COLO668 (cell line): Measurements from ENCODE around the gene TTC9C.
"Not testable (repeated sequence)": the region's sequence is repeated elsewhere in the genome, so short reads cannot be mapped to it uniquely, and the experiment has no call there.

Experiments used
- DNase-seq: peaks from one replicate; lab custom pipeline; 2025; ENCODE audit not compliant: unreplicated experiment; lab: John Stamatoyannopoulos, UW

The TTC9C gene

GRCh38 chr11:62709247-62710000 lies 18.9 kb upstream of the TTC9C start:
- DNase-seq: peak; percentile 97

GRCh38 chr11:62710001-62710345 lies 18.3 kb upstream of the TTC9C start:
- peak; percentile 37 for DNase-seq

GRCh38 chr11:62712276-62712812 lies 15.9 kb upstream of the TTC9C start:
- DNase-seq: no peak

GRCh38 chr11:62712861-62713260 lies 15.4 kb upstream of the TTC9C start:
- no peak for DNase-seq

- no peak for DNase-seq
Observed at GRCh38 chr11:62713343-62713742, 14.9 kb upstream of the TTC9C start.

- no peak for DNase-seq
Observed at GRCh38 chr11:62715150-62716130, 12.8 kb upstream of the TTC9C start.

GRCh38 chr11:62716206-62716605 lies 12.1 kb upstream of the TTC9C start:
- DNase-seq: no peak

GRCh38 chr11:62716816-62717215 lies 11.5 kb upstream of the TTC9C start:
- DNase-seq: no peak

GRCh38 chr11:62719302-62719978 lies 8.8 kb upstream of the TTC9C start:
- DNase-seq: no peak

- DNase-seq: no peak
Observed at GRCh38 chr11:62721994-62722393, 6.3 kb upstream of the TTC9C start.

GRCh38 chr11:62724171-62724570 lies 4.1 kb upstream of the TTC9C start:
- DNase-seq: no peak

- DNase-seq: no peak
Observed at GRCh38 chr11:62725646-62726045, 2.6 kb upstream of the TTC9C start.

- DNase-seq: peak; percentile 36
Observed at GRCh38 chr11:62726156-62726914, 2.0 kb upstream of the TTC9C start.

GRCh38 chr11:62726915-62727164 lies 1.4 kb upstream of the TTC9C start:
- DNase-seq: no peak

- peak; percentile 99 for DNase-seq
Observed at GRCh38 chr11:62727165-62727871, 968 bp upstream of the TTC9C start, which contains the start of gene HNRNPUL2. TSS of gene HNRNPUL2 (minus strand) at chr11:62727457. CDS start at chr11:62727156, 301 bp downstream.

- DNase-seq: peak; percentile 89
Observed at GRCh38 chr11:62727872-62728170, 465 bp upstream of the TTC9C start.

- not testable (repeated sequence) for DNase-seq
Observed at GRCh38 chr11:62730076-62730475, 1.8 kb downstream of the TTC9C start.

- DNase-seq: no peak
Observed at GRCh38 chr11:62732830-62733229, 4.5 kb downstream of the TTC9C start.

- no peak for DNase-seq
Observed at GRCh38 chr11:62737196-62737595, 8.9 kb downstream of the TTC9C start.

- DNase-seq: no peak
Observed at GRCh38 chr11:62747475-62748160, 19.3 kb downstream of the TTC9C start.
